Hepatocyte (in vitro differentiated cells): ENCODE results near the gene INCENP. TPM values are rescaled to one million over a fixed set of nuclear protein-coding genes. Genes with fewer than 3 reads are reported as not detected.

Experiments
- DNase-seq: peaks from one replicate; pipeline ENCODE4 v3.0.0-alpha.2; 2016; ENCODE audit warnings: low spot score
- H2AFZ ChIP-seq: fragments of 200-600 bp; sonication (generic); 2 replicates; pipeline ENCODE4 v1.6.0; 2016; ENCODE audit warnings: antibody characterized with exemption, mild to moderate bottlenecking
- H3K27ac ChIP-seq: fragments of 200-600 bp; sonication (generic); 2 replicates; pipeline ENCODE4 v1.5.1; 2016; ENCODE audit warnings: mild to moderate bottlenecking
- H3K27me3 ChIP-seq: fragments of 200-600 bp; sonication (generic); 2 replicates; pipeline ENCODE4 v1.6.1; 2016
- H3K36me3 ChIP-seq: fragments of 200-600 bp; sonication (generic); replicated peaks from 2 replicates; pipeline ENCODE4 v1.5.1; 2016; ENCODE audit warnings: low read depth; ENCODE audit not compliant: insufficient read depth
- H3K4me1 ChIP-seq: fragments of 200-600 bp; sonication (generic); 2 replicates; pipeline ENCODE4 v1.5.1; 2016; ENCODE audit warnings: mild to moderate bottlenecking, moderate library complexity; ENCODE audit not compliant: insufficient read depth
- H3K4me2 ChIP-seq: fragments of 200-600 bp; sonication (generic); 2 replicates; pipeline ENCODE4 v1.6.0; 2016
- H3K4me3 ChIP-seq: fragments of 200-600 bp; sonication (generic); 2 replicates; pipeline ENCODE4 v1.5.1; 2016; ENCODE audit warnings: mild to moderate bottlenecking
- H3K79me2 ChIP-seq: fragments of 200-600 bp; sonication (generic); 2 replicates; pipeline ENCODE4 v1.6.0; 2017; ENCODE audit warnings: mild to moderate bottlenecking
- H3K9me2 ChIP-seq: fragments of 200-600 bp; sonication (generic); replicated peaks from 2 replicates; pipeline ENCODE4 v1.6.0; 2017; ENCODE audit warnings: mild to moderate bottlenecking; ENCODE audit not compliant: insufficient read depth
- H3K9me3 ChIP-seq: fragments of 200-600 bp; sonication (generic); 2 replicates; pipeline ENCODE4 v1.5.1; 2016; ENCODE audit warnings: low read depth, mild to moderate bottlenecking
- H4K20me1 ChIP-seq: fragments of 200-600 bp; sonication (generic); 2 replicates; pipeline ENCODE4 v1.6.0; 2016; ENCODE audit warnings: mild to moderate bottlenecking; ENCODE audit not compliant: insufficient read depth, poor library complexity, severe bottlenecking
- EZH2 ChIP-seq: fragments of 200-600 bp; sonication (generic); IDR thresholded peaks from 2 replicates; pipeline ENCODE4 v1.6.1; 2016; ENCODE audit warnings: antibody characterized with exemption, mild to moderate bottlenecking, borderline replicate concordance
- EZH2phosphoT487 ChIP-seq: fragments of 200-600 bp; sonication (generic); IDR thresholded peaks from one replicate; pipeline ENCODE4 v1.6.1; 2018; ENCODE audit warnings: antibody characterized with exemption, mild to moderate bottlenecking, low read depth, moderate library complexity; ENCODE audit not compliant: unreplicated experiment, severe bottlenecking
- WGBS: methylation state at CpG from one replicate; pipeline ENCODE4 v1.1.6; 2016; ENCODE audit warnings: low lambda C conversion rate; ENCODE audit errors: missing lambda C conversion rate; 5-methylcytosine and 5-hydroxymethylcytosine counted together
- polyA plus RNA-seq: library from polyadenylated mRNA; unstranded; fragments of >200 nt; fragmentation: Nextera tagmentation; extraction: Ambion mirVana; gene quantifications from 2 replicates; pipeline ENCODE4 v1.2.1, GENCODE V29; 2016
- total RNA-seq: library from RNA; depleted of rRNA; stranded (reverse); fragments of >200 nt; gene quantifications from 2 replicates; pipeline ENCODE4 v1.2.3, GENCODE V29; 2014
- TF ChIP-seq, protein P1 (sequence below): fragments of 200-600 bp; sonication (generic); IDR thresholded peaks from 2 replicates; pipeline ENCODE4 v1.5.1; 2016; ENCODE audit warnings: antibody characterized with exemption, mild to moderate bottlenecking; ENCODE audit not compliant: poor library complexity

The INCENP gene
- total and polyA plus RNA-seq, 2 experiments from 2014 or later: 2.2 to 12.8 TPM

- no peak for DNase-seq
- Histone ChIP-seq H3K4me3 (no peak overlapping the region), H3K79me2 (no peaks in the 10 kb centered on the region), H3K4me1 (no peaks in the 10 kb centered on the region), H3K9me3 (peaks cover 6% of the 10 kb centered on the region), H4K20me1 (no peaks in the 10 kb centered on the region), H3K27me3 (no peaks in the 10 kb centered on the region), H3K4me2 (no peak overlapping the region), H3K27ac (no peak overlapping the region), H3K36me3 (no peaks in the 10 kb centered on the region), H2AFZ (no peak overlapping the region), H3K9me2 (no peaks in the 10 kb centered on the region)
- 40% methylated on average over 1 of the region's 1 CpG for WGBS
- TF ChIP-seq EZH2phosphoT487: no peak
- no peak for TF ChIP-seq EZH2
- TF ChIP-seq, protein P1, sequence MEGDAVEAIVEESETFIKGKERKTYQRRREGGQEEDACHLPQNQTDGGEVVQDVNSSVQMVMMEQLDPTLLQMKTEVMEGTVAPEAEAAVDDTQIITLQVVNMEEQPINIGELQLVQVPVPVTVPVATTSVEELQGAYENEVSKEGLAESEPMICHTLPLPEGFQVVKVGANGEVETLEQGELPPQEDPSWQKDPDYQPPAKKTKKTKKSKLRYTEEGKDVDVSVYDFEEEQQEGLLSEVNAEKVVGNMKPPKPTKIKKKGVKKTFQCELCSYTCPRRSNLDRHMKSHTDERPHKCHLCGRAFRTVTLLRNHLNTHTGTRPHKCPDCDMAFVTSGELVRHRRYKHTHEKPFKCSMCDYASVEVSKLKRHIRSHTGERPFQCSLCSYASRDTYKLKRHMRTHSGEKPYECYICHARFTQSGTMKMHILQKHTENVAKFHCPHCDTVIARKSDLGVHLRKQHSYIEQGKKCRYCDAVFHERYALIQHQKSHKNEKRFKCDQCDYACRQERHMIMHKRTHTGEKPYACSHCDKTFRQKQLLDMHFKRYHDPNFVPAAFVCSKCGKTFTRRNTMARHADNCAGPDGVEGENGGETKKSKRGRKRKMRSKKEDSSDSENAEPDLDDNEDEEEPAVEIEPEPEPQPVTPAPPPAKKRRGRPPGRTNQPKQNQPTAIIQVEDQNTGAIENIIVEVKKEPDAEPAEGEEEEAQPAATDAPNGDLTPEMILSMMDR: no peak
Observed at GRCh38 chr11:62088331-62088933, 35.4 kb upstream of the INCENP start.

- no peak overlapping the region for H3K4me3 ChIP-seq
- no peaks in the 10 kb centered on the region for H4K20me1 ChIP-seq
- no peaks in the 10 kb centered on the region for H3K4me1 ChIP-seq
- DNase-seq: no peak
- no peaks in the 10 kb centered on the region for H3K27me3 ChIP-seq
- no peaks in the 10 kb centered on the region for H3K9me3 ChIP-seq
- H3K36me3 ChIP-seq: no peaks in the 10 kb centered on the region
- TF ChIP-seq EZH2: no peak
- H3K9me2 ChIP-seq: no peaks in the 10 kb centered on the region
- H3K27ac ChIP-seq: no peak overlapping the region
- H2AFZ ChIP-seq: no peak overlapping the region
- H3K4me2 ChIP-seq: no peak overlapping the region
- no peaks in the 10 kb centered on the region for H3K79me2 ChIP-seq
Observed at GRCh38 chr11:62103141-62103540, 20.7 kb upstream of the INCENP start.

DNA sequence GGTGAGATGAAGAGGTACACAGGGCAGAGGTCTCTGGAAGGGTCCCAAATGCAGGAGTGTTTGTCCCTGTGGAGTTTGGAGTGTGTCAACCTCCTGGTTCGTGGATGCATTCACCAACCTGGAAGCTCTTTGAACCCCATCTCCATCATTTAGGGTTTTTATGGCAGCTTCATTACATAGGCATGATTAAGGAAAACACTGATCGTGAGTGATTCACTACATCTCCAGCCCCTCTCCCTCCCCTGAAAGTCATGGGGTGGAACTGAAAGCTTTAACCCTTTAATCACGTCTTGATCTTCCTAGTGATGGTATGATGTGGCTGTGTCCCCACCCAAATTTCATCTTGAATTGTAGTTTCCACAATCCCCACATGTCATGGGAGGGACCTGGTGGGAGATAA, 19.8 kb upstream of the INCENP start:
- no peaks in the 10 kb centered on the region for H3K27me3 ChIP-seq
- H3K4me2 ChIP-seq: no peak overlapping the region
- no peaks in the 10 kb centered on the region for H3K9me2 ChIP-seq
- H3K9me3 ChIP-seq: no peaks in the 10 kb centered on the region
- no peaks in the 10 kb centered on the region for H4K20me1 ChIP-seq
- no peak for DNase-seq
- WGBS: 81% methylated on average over 3 of the region's 3 CpGs
- no peaks in the 10 kb centered on the region for H3K4me1 ChIP-seq
- no peaks in the 10 kb centered on the region for H3K79me2 ChIP-seq
- no peaks in the 10 kb centered on the region for H3K36me3 ChIP-seq
- no peak overlapping the region for H3K4me3 ChIP-seq
- H3K27ac ChIP-seq: no peak overlapping the region
- TF ChIP-seq, protein P1: no peak
- no peak for TF ChIP-seq EZH2phosphoT487
- TF ChIP-seq EZH2: no peak
- no peak overlapping the region for H2AFZ ChIP-seq

- Histone ChIP-seq H3K36me3 (no peaks in the 10 kb centered on the region), H3K27me3 (no peaks in the 10 kb centered on the region), H3K4me1 (no peaks in the 10 kb centered on the region), H2AFZ (no peak overlapping the region), H3K9me2 (no peaks in the 10 kb centered on the region), H3K4me3 (no peak overlapping the region), H3K4me2 (no peak overlapping the region), H3K27ac (no peak overlapping the region), H4K20me1 (no peaks in the 10 kb centered on the region), H3K9me3 (no peaks in the 10 kb centered on the region), H3K79me2 (no peaks in the 10 kb centered on the region)
- TF ChIP-seq, protein P1: no peak
- TF ChIP-seq EZH2phosphoT487 (no peak), EZH2 (no peak)
- DNase-seq: no peak
- WGBS: 85% methylated on average over 11 of the region's 11 CpGs
Observed at GRCh38 chr11:62104816-62105653, 18.8 kb upstream of the INCENP start.
